HCT116 (cell line): ENCODE results near the gene POLR2H. TPM values are rescaled to one million over a fixed set of nuclear protein-coding genes. Genes with fewer than 3 reads are reported as not detected.

ENCODE experiments used
- ATAC-seq: fragments of 200-7000 bp; cut with Tn5 transposase; 2 replicates; pipeline ENCODE4 v1.9.1; 2020; ENCODE audit warnings: mild to moderate bottlenecking, moderate library complexity
- BruUV-seq: library from RNA; stranded (reverse); fragments of 400-500 nt; replicated peaks from 2 replicates; lab custom pipeline; 2021; lab: Mats Ljungman, UMichigan
- CTCF ChIA-PET: fragments of 300-600 bp; sonication (Branson Sonifier 250); formaldehyde crosslinking; loops from one replicate; lab custom pipeline; 2021; ENCODE audit warnings: antibody characterized with exemption; lab: Charles Lee
- POLR2A ChIA-PET: fragments of 300-600, 350-600 bp; sonication (Branson Sonifier 250); formaldehyde crosslinking; loops from one replicate; lab custom pipeline; 2021; ENCODE audit warnings: antibody characterized with exemption; lab: Charles Lee
- RAD21 ChIA-PET, 2 experiments: fragments of 300-600 bp; sonication (Branson Sonifier 250); formaldehyde crosslinking; loops; one replicate each; lab custom pipeline; 2023; ENCODE audit warnings: low total read pairs in 2 of 2; ENCODE audit not compliant: uncharacterized antibody in 2 of 2, unreplicated experiment in 2 of 2, low non-redundant PET in 1 of 2; lab: Charles Lee
- DNase-seq: peaks from one replicate; pipeline ENCODE4 v3.0.0-alpha.2; 2010; ENCODE audit warnings: low read depth, low spot score
- H2AFZ ChIP-seq: fragments of 200-600 bp; shearing (Covaris generic), sonication (generic); 2 replicates; pipeline ENCODE4 v1.6.1; 2017; ENCODE audit warnings: low read depth, mixed run types, mixed read lengths, antibody characterized with exemption, low read length; ENCODE audit not compliant: poor library complexity, severe bottlenecking
- H3K27ac ChIP-seq: 2 replicates; pipeline ENCODE4 v1.5.1; 2012; ENCODE audit warnings: low read depth, low read length
- H3K27me3 ChIP-seq: fragments of 200-600 bp; sonication (generic); 2 replicates; pipeline ENCODE4 v1.6.1; 2016; ENCODE audit warnings: mixed run types, low read length, mixed read lengths; ENCODE audit not compliant: insufficient read depth
- H3K36me3 ChIP-seq, 2 experiments: fragments of 200-500 bp in 1 of 2; fragments of 200-600 bp in 1 of 2; sonication (Bioruptor generic) in 1 of 2; sonication (generic) in 1 of 2; 2 replicates each; pipeline versions ENCODE4 v1.5.1 to v1.6.1; 2014 to 2016; ENCODE audit warnings: low read length in 2 of 2, inconsistent platforms in 1 of 2, mixed read lengths in 1 of 2, mixed run types in 1 of 2; ENCODE audit not compliant: insufficient read depth in 2 of 2, control insufficient read depth in 1 of 2
- H3K4me1 ChIP-seq, 2 experiments: fragments of 200-600 bp in 1 of 2; sonication (generic) in 1 of 2; 2 replicates each; pipeline versions ENCODE4 v1.5.1 to v1.6.1; 2012 to 2017; ENCODE audit warnings: low read length in 2 of 2, inconsistent platforms in 1 of 2, mild to moderate bottlenecking in 1 of 2, mixed read lengths in 1 of 2, mixed run types in 1 of 2, moderate library complexity in 1 of 2; ENCODE audit not compliant: insufficient read depth in 2 of 2, control insufficient read depth in 1 of 2
- H3K4me2 ChIP-seq: fragments of 200-600 bp; sonication (generic); 2 replicates; pipeline ENCODE4 v1.6.1; 2017; ENCODE audit warnings: mixed run types, low read length, mixed read lengths
- H3K4me3 ChIP-seq, 2 experiments: fragments of 200-600 bp in 1 of 2; sonication (generic) in 1 of 2; replicated peaks in 1 of 2; 2 replicates each; pipeline ENCODE4 v1.5.1; 2011 to 2016; ENCODE audit warnings: low read length in 2 of 2, control low read depth in 1 of 2, low read depth in 1 of 2, mild to moderate bottlenecking in 1 of 2, mixed read lengths in 1 of 2, mixed run types in 1 of 2
- H3K79me2 ChIP-seq: fragments of 200-600 bp; sonication (generic); 2 replicates; pipeline ENCODE4 v1.6.1; 2017; ENCODE audit warnings: mild to moderate bottlenecking, mixed run types, low read length, moderate library complexity, mixed read lengths; ENCODE audit not compliant: insufficient read depth
- H3K9ac ChIP-seq: fragments of 200-600 bp; sonication (generic); 2 replicates; pipeline ENCODE4 v1.6.1; 2016; ENCODE audit warnings: low read length, mixed read lengths
- H3K9me2 ChIP-seq: fragments of 200-600 bp; sonication (generic), shearing (Covaris generic); 2 replicates; pipeline ENCODE4 v1.6.1; 2017; ENCODE audit warnings: mixed run types, mild to moderate bottlenecking, moderate library complexity; ENCODE audit not compliant: insufficient read depth
- H3K9me3 ChIP-seq, 2 experiments: fragments of 200-500 bp in 1 of 2; fragments of 200-600 bp in 1 of 2; sonication (Bioruptor generic) in 1 of 2; sonication (generic) in 1 of 2; 2 replicates each; pipeline ENCODE4 v1.6.1; 2014 to 2017; ENCODE audit warnings: low read length in 2 of 2, mixed read lengths in 2 of 2, inconsistent platforms in 1 of 2, low read depth in 1 of 2, mild to moderate bottlenecking in 1 of 2, mixed run types in 1 of 2, moderate library complexity in 1 of 2; ENCODE audit not compliant: control insufficient read depth in 1 of 2, insufficient read depth in 1 of 2
- H4K20me1 ChIP-seq: fragments of 200-600 bp; sonication (generic), shearing (Covaris generic); 2 replicates; pipeline ENCODE4 v1.6.1; 2017; ENCODE audit warnings: mixed run types, mild to moderate bottlenecking, moderate library complexity; ENCODE audit not compliant: insufficient read depth
- CBX3 ChIP-seq: IDR thresholded peaks from 2 replicates; pipeline ENCODE4 v1.6.1; 2012; ENCODE audit warnings: low read depth
- ELF1 ChIP-seq: IDR thresholded peaks from 2 replicates; pipeline ENCODE4 v1.6.1; 2012; ENCODE audit warnings: low read depth, borderline replicate concordance
- EZH2 ChIP-seq: fragments of 200-600 bp; sonication (generic); IDR thresholded peaks from 2 replicates; pipeline ENCODE4 v1.6.1; 2017; ENCODE audit warnings: antibody characterized with exemption, mixed run types
- FOSL1 ChIP-seq: IDR thresholded peaks from 2 replicates; pipeline ENCODE4 v1.6.1; 2012; ENCODE audit warnings: low read depth
- JUND ChIP-seq: IDR thresholded peaks from 2 replicates; pipeline ENCODE4 v1.6.1; 2012
- POLR2AphosphoS5 ChIP-seq: IDR thresholded peaks from 2 replicates; pipeline ENCODE4 v1.6.1; 2011; ENCODE audit warnings: mild to moderate bottlenecking, low read depth, low read length, moderate library complexity
- RAD21 ChIP-seq: IDR thresholded peaks from 2 replicates; pipeline ENCODE4 v1.6.1; 2012; ENCODE audit warnings: low read depth, mild to moderate bottlenecking
- SIN3A ChIP-seq: IDR thresholded peaks from 2 replicates; pipeline ENCODE4 v1.6.1; 2012; ENCODE audit warnings: low read depth
- SP1 ChIP-seq: IDR thresholded peaks from 2 replicates; pipeline ENCODE4 v1.6.1; 2012; ENCODE audit warnings: low read depth
- SRF ChIP-seq: IDR thresholded peaks from 2 replicates; pipeline ENCODE4 v1.6.1; 2012; ENCODE audit warnings: low read depth
- YY1 ChIP-seq: IDR thresholded peaks from 2 replicates; pipeline ENCODE4 v1.6.1; 2011; ENCODE audit warnings: low read length, low read depth, moderate library complexity, mild to moderate bottlenecking; ENCODE audit not compliant: insufficient replicate concordance; ENCODE audit errors: extremely low read depth
- ZFX ChIP-seq: fragments of 450-650 bp; IDR thresholded peaks from 2 replicates; pipeline ENCODE4 v1.6.1; 2017
- ZNF274 ChIP-seq: fragments of 200-500 bp; sonication (Bioruptor generic); IDR thresholded peaks from 2 replicates; pipeline ENCODE4 v1.6.1; 2014; ENCODE audit warnings: mild to moderate bottlenecking, low read depth, low read length, inconsistent platforms
- intact Hi-C: fragments of 100-400 bp; cut with micrococcal nuclease; formaldehyde crosslinking; loops from 2 replicates; pipeline ENCODE4 v1.10.0; 2022
- total RNA-seq: library from RNA; stranded (reverse); gene quantifications from one replicate; pipeline ENCODE4 v1.2.1, GENCODE V29; 2021; ENCODE audit not compliant: unreplicated experiment
- TF ChIP-seq, protein P1 (sequence below): IDR thresholded peaks from 2 replicates; pipeline ENCODE4 v1.6.1; 2012
- TF ChIP-seq, protein P2 (sequence below): IDR thresholded peaks from 2 replicates; pipeline ENCODE4 v1.6.1; 2012
- TF ChIP-seq, protein P3 (sequence below), 3 experiments: fragments of 200-600 bp in 1 of 3; sonication (generic) in 1 of 3; IDR thresholded peaks in 2 of 3; conservative IDR thresholded peaks in 1 of 3; 2 replicates each; pipeline ENCODE4 v1.5.1; 2012 to 2017; ENCODE audit warnings: low read depth in 2 of 3, low read length in 2 of 3, antibody characterized with exemption in 1 of 3, borderline replicate concordance in 1 of 3, control low read depth in 1 of 3, mild to moderate bottlenecking in 1 of 3, mixed read lengths in 1 of 3, mixed run types in 1 of 3, moderate library complexity in 1 of 3; ENCODE audit not compliant: insufficient read depth in 1 of 3
- TF ChIP-seq, protein P4 (sequence below): IDR thresholded peaks from 2 replicates; pipeline ENCODE4 v1.6.1; 2012; ENCODE audit warnings: low read depth
- TF ChIP-seq, protein P5 (sequence below): IDR thresholded peaks from 2 replicates; pipeline ENCODE4 v1.6.1; 2011; ENCODE audit warnings: mild to moderate bottlenecking, low read length, moderate library complexity; ENCODE audit not compliant: insufficient replicate concordance; ENCODE audit errors: extremely low read depth

The POLR2H gene
- total RNA-seq, 1 experiment from 2014 or later = 156 TPM

DNA sequence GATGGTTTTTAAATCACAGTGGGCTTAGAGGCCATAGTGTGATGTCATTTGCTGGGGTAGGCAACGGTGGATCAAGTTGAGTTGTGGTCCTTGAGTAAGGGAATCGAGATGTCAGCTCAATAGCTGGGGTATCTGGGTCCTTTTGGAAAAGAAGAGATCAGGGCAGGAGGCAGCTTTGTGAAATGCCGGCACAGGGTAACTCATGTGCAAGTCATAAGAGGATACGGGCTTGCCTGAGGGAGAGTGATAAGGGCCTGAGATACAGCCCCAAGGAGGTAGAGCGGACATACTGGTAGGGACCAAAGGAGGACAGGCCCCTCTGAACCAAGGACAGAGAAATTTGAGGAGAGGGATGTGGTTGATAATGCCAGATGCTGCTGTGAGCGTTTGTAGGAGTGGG, 28.3 kb upstream of the POLR2H start (continued):
- TF ChIP-seq, protein P1, sequence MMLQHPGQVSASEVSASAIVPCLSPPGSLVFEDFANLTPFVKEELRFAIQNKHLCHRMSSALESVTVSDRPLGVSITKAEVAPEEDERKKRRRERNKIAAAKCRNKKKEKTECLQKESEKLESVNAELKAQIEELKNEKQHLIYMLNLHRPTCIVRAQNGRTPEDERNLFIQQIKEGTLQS = no peak
- TF ChIP-seq SP1 (no peak), SRF (no peak), YY1 (no peak)

DNA sequence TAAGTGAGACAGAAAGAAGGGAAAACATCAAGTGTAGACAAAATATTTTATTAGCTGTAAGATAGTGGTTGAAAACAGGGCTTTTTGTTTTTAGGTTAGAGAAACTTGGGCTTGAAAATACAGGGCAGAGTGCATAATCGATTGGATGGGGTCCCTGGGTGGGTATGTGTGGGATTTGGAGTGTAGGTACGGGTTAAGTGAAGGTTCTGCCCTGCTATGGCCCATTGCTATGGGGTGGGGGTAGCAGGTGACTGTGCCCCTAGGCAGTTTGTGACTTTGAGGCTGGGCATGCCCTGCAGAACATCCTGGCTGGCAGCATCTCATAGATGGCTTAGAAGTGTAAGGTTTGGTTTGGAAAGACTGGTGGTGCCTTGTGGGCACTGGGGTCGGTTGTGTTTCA, 27.8 kb upstream of the POLR2H start:
- Histone ChIP-seq H3K4me2 (peak overlapping the region; percentile 90; the same call in 1 of the 2 replicates), H3K4me3 (no peak overlapping the region), H2AFZ (no peak overlapping the region), H3K27me3 (no peaks in the 10 kb centered on the region), H3K27ac (peak overlapping the region; percentile 9), H3K36me3 (peaks cover 44 to 59% of the 10 kb centered on the region in 2 experiments), H3K9me2 (no peaks in the 10 kb centered on the region), H3K4me1 (peaks cover 2 to 68% of the 10 kb centered on the region in 2 experiments; a peak in 2 of 4 replicates), H3K9ac (0 out of 2 replicates have a peak overlapping the region, but pooled peaks have one; percentile 25), H3K9me3 (no peaks in the 10 kb centered on the region), H3K79me2 (peaks cover 69% of the 10 kb centered on the region), H4K20me1 (peaks cover 28% of the 10 kb centered on the region; the same call in 1 of the 2 replicates)
- ChIA-PET CTCF (no interaction called here), POLR2A (no interaction called here), RAD21 (no interaction called here)
- no peak for DNase-seq
- intact Hi-C loops = no loop called here
- BruUV-seq = no TSS peak
- ATAC-seq = no peak
- TF ChIP-seq, protein P2, sequence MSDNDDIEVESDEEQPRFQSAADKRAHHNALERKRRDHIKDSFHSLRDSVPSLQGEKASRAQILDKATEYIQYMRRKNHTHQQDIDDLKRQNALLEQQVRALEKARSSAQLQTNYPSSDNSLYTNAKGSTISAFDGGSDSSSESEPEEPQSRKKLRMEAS = no peak
- no peak for TF ChIP-seq JUND
- no peak for TF ChIP-seq ZFX
- no peak for TF ChIP-seq RAD21
- no peak for TF ChIP-seq ZNF274
- TF ChIP-seq, protein P1 = no peak
- TF ChIP-seq, protein P3, sequence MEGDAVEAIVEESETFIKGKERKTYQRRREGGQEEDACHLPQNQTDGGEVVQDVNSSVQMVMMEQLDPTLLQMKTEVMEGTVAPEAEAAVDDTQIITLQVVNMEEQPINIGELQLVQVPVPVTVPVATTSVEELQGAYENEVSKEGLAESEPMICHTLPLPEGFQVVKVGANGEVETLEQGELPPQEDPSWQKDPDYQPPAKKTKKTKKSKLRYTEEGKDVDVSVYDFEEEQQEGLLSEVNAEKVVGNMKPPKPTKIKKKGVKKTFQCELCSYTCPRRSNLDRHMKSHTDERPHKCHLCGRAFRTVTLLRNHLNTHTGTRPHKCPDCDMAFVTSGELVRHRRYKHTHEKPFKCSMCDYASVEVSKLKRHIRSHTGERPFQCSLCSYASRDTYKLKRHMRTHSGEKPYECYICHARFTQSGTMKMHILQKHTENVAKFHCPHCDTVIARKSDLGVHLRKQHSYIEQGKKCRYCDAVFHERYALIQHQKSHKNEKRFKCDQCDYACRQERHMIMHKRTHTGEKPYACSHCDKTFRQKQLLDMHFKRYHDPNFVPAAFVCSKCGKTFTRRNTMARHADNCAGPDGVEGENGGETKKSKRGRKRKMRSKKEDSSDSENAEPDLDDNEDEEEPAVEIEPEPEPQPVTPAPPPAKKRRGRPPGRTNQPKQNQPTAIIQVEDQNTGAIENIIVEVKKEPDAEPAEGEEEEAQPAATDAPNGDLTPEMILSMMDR (IDR thresholded peaks at IDR 0.05 in 2 of 3, conservative IDR thresholded peaks at IDR 0.05 in 1 of 3; ENCODE audit: borderline replicate concordance in 1 of 3, insufficient read depth in 1 of 3, low read depth in 2 of 3, low read length in 2 of 3) = no peak
- no peak for TF ChIP-seq POLR2AphosphoS5
- TF ChIP-seq, protein P4, sequence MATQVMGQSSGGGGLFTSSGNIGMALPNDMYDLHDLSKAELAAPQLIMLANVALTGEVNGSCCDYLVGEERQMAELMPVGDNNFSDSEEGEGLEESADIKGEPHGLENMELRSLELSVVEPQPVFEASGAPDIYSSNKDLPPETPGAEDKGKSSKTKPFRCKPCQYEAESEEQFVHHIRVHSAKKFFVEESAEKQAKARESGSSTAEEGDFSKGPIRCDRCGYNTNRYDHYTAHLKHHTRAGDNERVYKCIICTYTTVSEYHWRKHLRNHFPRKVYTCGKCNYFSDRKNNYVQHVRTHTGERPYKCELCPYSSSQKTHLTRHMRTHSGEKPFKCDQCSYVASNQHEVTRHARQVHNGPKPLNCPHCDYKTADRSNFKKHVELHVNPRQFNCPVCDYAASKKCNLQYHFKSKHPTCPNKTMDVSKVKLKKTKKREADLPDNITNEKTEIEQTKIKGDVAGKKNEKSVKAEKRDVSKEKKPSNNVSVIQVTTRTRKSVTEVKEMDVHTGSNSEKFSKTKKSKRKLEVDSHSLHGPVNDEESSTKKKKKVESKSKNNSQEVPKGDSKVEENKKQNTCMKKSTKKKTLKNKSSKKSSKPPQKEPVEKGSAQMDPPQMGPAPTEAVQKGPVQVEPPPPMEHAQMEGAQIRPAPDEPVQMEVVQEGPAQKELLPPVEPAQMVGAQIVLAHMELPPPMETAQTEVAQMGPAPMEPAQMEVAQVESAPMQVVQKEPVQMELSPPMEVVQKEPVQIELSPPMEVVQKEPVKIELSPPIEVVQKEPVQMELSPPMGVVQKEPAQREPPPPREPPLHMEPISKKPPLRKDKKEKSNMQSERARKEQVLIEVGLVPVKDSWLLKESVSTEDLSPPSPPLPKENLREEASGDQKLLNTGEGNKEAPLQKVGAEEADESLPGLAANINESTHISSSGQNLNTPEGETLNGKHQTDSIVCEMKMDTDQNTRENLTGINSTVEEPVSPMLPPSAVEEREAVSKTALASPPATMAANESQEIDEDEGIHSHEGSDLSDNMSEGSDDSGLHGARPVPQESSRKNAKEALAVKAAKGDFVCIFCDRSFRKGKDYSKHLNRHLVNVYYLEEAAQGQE = no peak
- TF ChIP-seq ELF1 = no peak
- no peak for TF ChIP-seq CBX3
- TF ChIP-seq, protein P5, sequence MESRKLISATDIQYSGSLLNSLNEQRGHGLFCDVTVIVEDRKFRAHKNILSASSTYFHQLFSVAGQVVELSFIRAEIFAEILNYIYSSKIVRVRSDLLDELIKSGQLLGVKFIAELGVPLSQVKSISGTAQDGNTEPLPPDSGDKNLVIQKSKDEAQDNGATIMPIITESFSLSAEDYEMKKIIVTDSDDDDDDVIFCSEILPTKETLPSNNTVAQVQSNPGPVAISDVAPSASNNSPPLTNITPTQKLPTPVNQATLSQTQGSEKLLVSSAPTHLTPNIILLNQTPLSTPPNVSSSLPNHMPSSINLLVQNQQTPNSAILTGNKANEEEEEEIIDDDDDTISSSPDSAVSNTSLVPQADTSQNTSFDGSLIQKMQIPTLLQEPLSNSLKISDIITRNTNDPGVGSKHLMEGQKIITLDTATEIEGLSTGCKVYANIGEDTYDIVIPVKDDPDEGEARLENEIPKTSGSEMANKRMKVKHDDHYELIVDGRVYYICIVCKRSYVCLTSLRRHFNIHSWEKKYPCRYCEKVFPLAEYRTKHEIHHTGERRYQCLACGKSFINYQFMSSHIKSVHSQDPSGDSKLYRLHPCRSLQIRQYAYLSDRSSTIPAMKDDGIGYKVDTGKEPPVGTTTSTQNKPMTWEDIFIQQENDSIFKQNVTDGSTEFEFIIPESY = no peak
- no peak for TF ChIP-seq EZH2
- TF ChIP-seq SIN3A = no peak
- TF ChIP-seq FOSL1 = no peak
